SK-N-SH (cell line): ENCODE data around the gene DGCR6L. TPM values are rescaled to one million over a fixed set of nuclear protein-coding genes. Genes with fewer than 3 reads are reported as not detected.

Experiments
- CTCF ChIA-PET: fragments of 300-600, 350-600 bp; formaldehyde crosslinking; extraction: SDS; loops from one replicate; lab custom pipeline; 2021; lab: Yijun Ruan, JAX
- POLR2A ChIA-PET: fragments of 350-600 bp; sonication (Branson Sonifier 250); formaldehyde crosslinking; extraction: SDS; loops from one replicate; lab custom pipeline; 2020; ENCODE audit warnings: antibody characterized with exemption, inconsistent platforms; lab: Yijun Ruan, JAX
- DNase-seq: peaks from one replicate; pipeline ENCODE4 v3.0.0; 2012
- H2AFZ ChIP-seq: fragments of 200-600 bp; sonication (generic); 2 replicates; pipeline ENCODE4 v1.8.1; 2016; ENCODE audit warnings: antibody characterized with exemption, mild to moderate bottlenecking, low read depth
- H3F3A ChIP-seq: fragments of 200-600 bp; sonication (generic); replicated peaks from 2 replicates; pipeline ENCODE3; 2016; ENCODE audit warnings: antibody characterized with exemption, mild to moderate bottlenecking; ENCODE audit not compliant: insufficient read depth
- H3K27ac ChIP-seq, 2 experiments: fragments of 200-500 bp in 1 of 2; fragments of 200-600 bp in 1 of 2; sonication (Bioruptor generic) in 1 of 2; sonication (generic), shearing (Covaris generic) in 1 of 2; 2 replicates each; pipeline versions ENCODE4 v1.5.1 to v1.6.1; 2014 to 2016; ENCODE audit warnings: low read depth in 2 of 2, inconsistent platforms in 1 of 2, low read length in 1 of 2, mild to moderate bottlenecking in 1 of 2, mixed read lengths in 1 of 2
- H3K27me3 ChIP-seq: fragments of 200-600 bp; sonication (generic), shearing (Covaris generic); 2 replicates; pipeline ENCODE4 v1.6.1; 2016; ENCODE audit warnings: mixed run types; ENCODE audit not compliant: insufficient read depth
- H3K36me3 ChIP-seq, 2 experiments: fragments of 200-500 bp in 1 of 2; fragments of 200-600 bp in 1 of 2; sonication (Bioruptor generic) in 1 of 2; sonication (generic) in 1 of 2; replicated peaks in 1 of 2; 2 replicates each; pipeline versions ENCODE3 to v1.5.1; 2014 to 2016; ENCODE audit warnings: low read length in 1 of 2, mild to moderate bottlenecking in 1 of 2; ENCODE audit not compliant: insufficient read depth in 2 of 2, control insufficient read depth in 1 of 2
- H3K4me1 ChIP-seq, 2 experiments: fragments of 200-500 bp in 1 of 2; fragments of 200-600 bp in 1 of 2; sonication (Bioruptor generic) in 1 of 2; sonication (generic), shearing (Covaris generic) in 1 of 2; 2 replicates each; pipeline versions ENCODE4 v1.5.1 to v1.6.1; 2014 to 2016; ENCODE audit warnings: low read depth in 1 of 2, low read length in 1 of 2, mixed run types in 1 of 2; ENCODE audit not compliant: insufficient read depth in 2 of 2, control insufficient read depth in 1 of 2
- H3K4me2 ChIP-seq: fragments of 200-600 bp; sonication (generic), shearing (Covaris generic); 2 replicates; pipeline ENCODE4 v1.6.1; 2017; ENCODE audit warnings: mixed run types
- H3K4me3 ChIP-seq, 2 experiments: fragments of 200-500 bp in 1 of 2; fragments of 200-600 bp in 1 of 2; sonication (Bioruptor generic) in 1 of 2; sonication (generic), shearing (Covaris generic) in 1 of 2; 2 replicates each; pipeline versions ENCODE4 v1.5.1 to v1.8.1; 2014 to 2016; ENCODE audit warnings: low read depth in 2 of 2, inconsistent platforms in 1 of 2, low read length in 1 of 2, mild to moderate bottlenecking in 1 of 2, mixed read lengths in 1 of 2, moderate library complexity in 1 of 2
- H3K79me2 ChIP-seq: fragments of 200-600 bp; sonication (generic); 2 replicates; pipeline ENCODE4 v1.8.1; 2017; ENCODE audit warnings: mild to moderate bottlenecking; ENCODE audit not compliant: insufficient read depth
- H3K9ac ChIP-seq: fragments of 200-600 bp; sonication (generic); 2 replicates; pipeline ENCODE4 v1.6.1; 2017; ENCODE audit warnings: mixed run types
- H3K9me2 ChIP-seq: fragments of 200-600 bp; sonication (generic); 2 replicates; pipeline ENCODE4 v1.6.1; 2017; ENCODE audit warnings: mixed run types
- H3K9me3 ChIP-seq: fragments of 200-600 bp; sonication (generic); 2 replicates; pipeline ENCODE4 v1.6.1; 2017; ENCODE audit warnings: mixed run types, mild to moderate bottlenecking, moderate library complexity
- H4K20me1 ChIP-seq: fragments of 200-600 bp; sonication (generic); 2 replicates; pipeline ENCODE4 v1.6.1; 2017; ENCODE audit warnings: mild to moderate bottlenecking, mixed run types; ENCODE audit not compliant: insufficient read depth
- FOSL2 ChIP-seq: IDR thresholded peaks from 2 replicates; pipeline ENCODE4 v1.4.0; 2012; ENCODE audit warnings: low read depth, mild to moderate bottlenecking, moderate library complexity, borderline replicate concordance
- FOXM1 ChIP-seq: IDR thresholded peaks from 2 replicates; pipeline ENCODE4 v1.4.0; 2012; ENCODE audit warnings: low read depth, mild to moderate bottlenecking
- GABPA ChIP-seq: IDR thresholded peaks from 2 replicates; pipeline ENCODE4 v1.4.0; 2012; ENCODE audit warnings: low read depth, mild to moderate bottlenecking
- GATA2 ChIP-seq: sonication (generic); formaldehyde crosslinking; IDR thresholded peaks from 2 replicates; pipeline ENCODE4 v1.5.0; 2020; ENCODE audit warnings: mild to moderate bottlenecking, missing genetic modification reagents
- MXI1 ChIP-seq: IDR thresholded peaks from 2 replicates; pipeline ENCODE4 v1.6.1; 2012; ENCODE audit warnings: mild to moderate bottlenecking, low read depth, low read length, improper control_type of control experiment
- POLR2AphosphoS5 ChIP-seq: IDR thresholded peaks from 2 replicates; pipeline ENCODE4 v1.6.1; 2012; ENCODE audit warnings: low read depth, low read length
- RCOR1 ChIP-seq: fragments of 150-350 bp; IDR thresholded peaks from 2 replicates; pipeline ENCODE4 v1.6.1; 2017; ENCODE audit warnings: antibody characterized with exemption, low read length
- RFX5 ChIP-seq: IDR thresholded peaks from 2 replicates; pipeline ENCODE4 v1.6.1; 2012; ENCODE audit warnings: mild to moderate bottlenecking, improper control_type of control experiment, low read length
- SIN3A ChIP-seq: IDR thresholded peaks from 2 replicates; pipeline ENCODE4 v1.6.1; 2012; ENCODE audit warnings: low read depth, mild to moderate bottlenecking, low read length, moderate library complexity, borderline replicate concordance
- TCF12 ChIP-seq: IDR thresholded peaks from 2 replicates; pipeline ENCODE4 v1.4.0; 2012
- TEAD4 ChIP-seq: IDR thresholded peaks from 2 replicates; pipeline ENCODE4 v1.4.0; 2012; ENCODE audit warnings: mild to moderate bottlenecking, borderline replicate concordance; ENCODE audit not compliant: insufficient read depth
- WGBS: methylation state at CpG from one replicate; pipeline ENCODE4 v1.1.6; 2017; ENCODE audit warnings: low lambda C conversion rate; 5-methylcytosine and 5-hydroxymethylcytosine counted together
- polyA plus RNA-seq, 3 experiments: library from polyadenylated mRNA; depleted of rRNA; stranded (reverse); fragments of >200 nt; gene quantifications; 2 replicates each; pipeline ENCODE4 v1.2.3, GENCODE V29; 2012
- TF ChIP-seq, protein P1 (sequence below): IDR thresholded peaks from 2 replicates; pipeline ENCODE4; 2012
- TF ChIP-seq, protein P2 (sequence below): IDR thresholded peaks from 2 replicates; pipeline ENCODE4 v1.4.0; 2012; ENCODE audit warnings: low read depth, borderline replicate concordance
- TF ChIP-seq, protein P3 (sequence below): IDR thresholded peaks from 2 replicates; pipeline ENCODE4 v1.4.0; 2012; ENCODE audit warnings: low read depth
- TF ChIP-seq, protein P4 (sequence below): fragments of 150-350 bp; IDR thresholded peaks from 2 replicates; pipeline ENCODE4 v1.6.1; 2017; ENCODE audit warnings: antibody characterized with exemption, low read length, low read depth, borderline replicate concordance
- TF ChIP-seq, protein P5 (sequence below): fragments of 200-600 bp; sonication (generic); IDR thresholded peaks from 2 replicates; pipeline ENCODE4 v1.6.1; 2017; ENCODE audit warnings: antibody characterized with exemption, mild to moderate bottlenecking, moderate library complexity

Gene DGCR6L
- polyA plus RNA-seq, 1 of the 3 experiments (the other 2 are of a cell fraction) = 59.8 TPM

DNA sequence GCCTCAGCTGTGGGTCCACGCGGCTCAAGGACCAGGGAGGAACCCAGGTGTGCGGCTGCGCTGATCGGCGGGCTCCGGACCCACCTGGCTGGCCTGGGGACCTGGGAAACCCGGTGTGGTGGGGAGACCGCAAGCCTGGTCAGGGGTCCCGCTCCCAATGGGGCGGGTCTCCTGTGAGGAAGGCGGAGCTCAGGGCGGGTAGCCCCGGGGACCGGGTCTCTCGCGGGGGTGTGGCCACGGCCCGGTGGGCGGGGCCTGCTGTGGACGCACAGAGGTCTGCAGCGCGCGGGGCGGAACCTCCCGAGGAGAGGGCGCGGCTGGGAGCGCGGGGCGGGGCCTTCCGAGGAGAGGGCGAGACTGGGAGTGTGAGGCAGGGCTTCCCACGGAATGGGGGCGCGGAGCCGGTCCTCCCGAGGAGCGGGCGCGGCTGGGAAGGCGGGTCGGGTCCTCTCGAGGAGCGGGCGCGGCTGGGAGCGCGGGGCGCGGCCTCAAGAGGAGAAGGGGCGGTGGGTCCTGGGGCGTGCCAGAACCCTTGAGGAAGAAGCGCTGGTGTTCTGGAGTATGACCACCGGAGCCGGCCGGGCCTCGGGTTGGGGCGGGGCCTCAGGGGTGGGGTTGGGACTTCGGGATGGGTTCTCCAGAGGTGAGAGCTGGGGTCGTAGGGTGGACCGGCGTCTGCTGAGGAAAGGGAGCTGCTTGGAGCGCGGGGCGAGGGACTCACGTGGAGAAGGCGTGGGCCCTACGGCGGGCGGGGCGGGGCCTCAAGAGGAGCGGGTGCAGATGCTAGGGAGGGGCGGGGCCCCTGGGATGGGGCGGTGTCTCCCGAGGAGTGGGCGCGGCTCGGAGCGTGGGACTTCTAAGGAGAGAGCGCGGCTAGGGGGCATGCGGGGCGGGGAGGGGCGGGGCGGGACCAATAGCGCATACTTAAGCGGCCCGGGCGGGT is 20.8 kb downstream of the DGCR6L start:
- H4K20me1 ChIP-seq = no peaks in the 10 kb centered on the region
- peak overlapping the region; percentile 63; the same call in 1 of the 2 replicates for H2AFZ ChIP-seq

DNA sequence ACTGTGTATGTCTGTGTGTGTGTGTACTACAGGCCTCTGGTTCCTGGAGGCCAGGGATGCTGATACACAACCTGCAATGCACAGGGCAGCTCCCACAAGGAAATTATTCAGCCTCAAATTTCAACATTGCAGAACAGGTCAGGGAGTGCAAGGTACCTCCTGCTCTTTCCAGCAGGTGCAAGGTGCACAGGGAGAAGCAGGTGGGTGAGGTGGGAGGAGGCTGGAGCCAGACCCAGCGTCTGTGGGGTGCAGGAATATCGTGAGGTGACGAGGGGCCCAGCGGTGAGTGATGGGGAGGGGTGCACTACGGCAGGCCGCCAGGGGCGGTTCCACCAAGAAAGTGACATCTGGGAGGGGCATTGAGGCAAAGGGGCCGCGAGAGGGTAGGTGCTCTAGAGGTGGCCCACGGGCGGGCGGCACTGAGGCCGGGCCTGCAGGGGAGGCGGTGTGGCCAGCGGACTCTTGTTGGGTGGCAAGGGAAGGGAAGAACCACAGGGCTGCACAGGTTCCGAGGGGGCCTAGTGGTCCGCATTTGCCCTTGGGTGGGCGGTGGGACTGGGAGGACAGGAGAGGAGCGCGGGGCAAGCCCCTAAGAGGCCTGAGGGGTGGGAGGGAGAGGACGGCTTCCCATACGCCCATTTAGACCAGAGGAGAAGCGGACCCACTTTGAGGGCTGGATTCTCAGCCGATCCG is 21.6 kb downstream of the DGCR6L start:
- no peak overlapping the region for H3K4me3 ChIP-seq
- POLR2A ChIA-PET = no interaction called here
- TF ChIP-seq SIN3A (no peak), FOSL2 (no peak), RFX5 (no peak), TCF12 (no peak), MXI1 (no peak), FOXM1 (no peak), POLR2AphosphoS5 (no peak), GABPA (no peak), TEAD4 (no peak)
- TF ChIP-seq, protein P1, sequence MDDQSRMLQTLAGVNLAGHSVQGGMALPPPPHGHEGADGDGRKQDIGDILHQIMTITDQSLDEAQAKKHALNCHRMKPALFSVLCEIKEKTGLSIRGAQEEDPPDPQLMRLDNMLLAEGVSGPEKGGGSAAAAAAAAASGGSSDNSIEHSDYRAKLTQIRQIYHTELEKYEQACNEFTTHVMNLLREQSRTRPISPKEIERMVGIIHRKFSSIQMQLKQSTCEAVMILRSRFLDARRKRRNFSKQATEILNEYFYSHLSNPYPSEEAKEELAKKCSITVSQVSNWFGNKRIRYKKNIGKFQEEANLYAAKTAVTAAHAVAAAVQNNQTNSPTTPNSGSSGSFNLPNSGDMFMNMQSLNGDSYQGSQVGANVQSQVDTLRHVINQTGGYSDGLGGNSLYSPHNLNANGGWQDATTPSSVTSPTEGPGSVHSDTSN = no peak
- TF ChIP-seq, protein P2, sequence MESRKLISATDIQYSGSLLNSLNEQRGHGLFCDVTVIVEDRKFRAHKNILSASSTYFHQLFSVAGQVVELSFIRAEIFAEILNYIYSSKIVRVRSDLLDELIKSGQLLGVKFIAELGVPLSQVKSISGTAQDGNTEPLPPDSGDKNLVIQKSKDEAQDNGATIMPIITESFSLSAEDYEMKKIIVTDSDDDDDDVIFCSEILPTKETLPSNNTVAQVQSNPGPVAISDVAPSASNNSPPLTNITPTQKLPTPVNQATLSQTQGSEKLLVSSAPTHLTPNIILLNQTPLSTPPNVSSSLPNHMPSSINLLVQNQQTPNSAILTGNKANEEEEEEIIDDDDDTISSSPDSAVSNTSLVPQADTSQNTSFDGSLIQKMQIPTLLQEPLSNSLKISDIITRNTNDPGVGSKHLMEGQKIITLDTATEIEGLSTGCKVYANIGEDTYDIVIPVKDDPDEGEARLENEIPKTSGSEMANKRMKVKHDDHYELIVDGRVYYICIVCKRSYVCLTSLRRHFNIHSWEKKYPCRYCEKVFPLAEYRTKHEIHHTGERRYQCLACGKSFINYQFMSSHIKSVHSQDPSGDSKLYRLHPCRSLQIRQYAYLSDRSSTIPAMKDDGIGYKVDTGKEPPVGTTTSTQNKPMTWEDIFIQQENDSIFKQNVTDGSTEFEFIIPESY = no peak
- TF ChIP-seq, protein P3, sequence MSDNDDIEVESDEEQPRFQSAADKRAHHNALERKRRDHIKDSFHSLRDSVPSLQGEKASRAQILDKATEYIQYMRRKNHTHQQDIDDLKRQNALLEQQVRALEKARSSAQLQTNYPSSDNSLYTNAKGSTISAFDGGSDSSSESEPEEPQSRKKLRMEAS = no peak
- TF ChIP-seq, protein P4, sequence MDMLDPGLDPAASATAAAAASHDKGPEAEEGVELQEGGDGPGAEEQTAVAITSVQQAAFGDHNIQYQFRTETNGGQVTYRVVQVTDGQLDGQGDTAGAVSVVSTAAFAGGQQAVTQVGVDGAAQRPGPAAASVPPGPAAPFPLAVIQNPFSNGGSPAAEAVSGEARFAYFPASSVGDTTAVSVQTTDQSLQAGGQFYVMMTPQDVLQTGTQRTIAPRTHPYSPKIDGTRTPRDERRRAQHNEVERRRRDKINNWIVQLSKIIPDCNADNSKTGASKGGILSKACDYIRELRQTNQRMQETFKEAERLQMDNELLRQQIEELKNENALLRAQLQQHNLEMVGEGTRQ = no peak

More for the DNA sequence above, 20.8 kb downstream of the DGCR6L start:
- Histone ChIP-seq H3K9me2 (no peaks in the 10 kb centered on the region), H3K27ac (no peak overlapping the region), H3K4me1 (peaks cover 0 to 7% of the 10 kb centered on the region in 2 experiments; a peak in 1 of 4 replicates), H3K4me2 (peak overlapping the region; percentile 96), H3F3A (no peaks in the 10 kb centered on the region), H3K9ac (peak overlapping the region; percentile 55; the same call in 1 of the 2 replicates), H3K36me3 (no peaks in the 10 kb centered on the region), H3K9me3 (no peaks in the 10 kb centered on the region), H3K27me3 (peaks cover 12% of the 10 kb centered on the region), H3K79me2 (no peaks in the 10 kb centered on the region), H3K4me3 (peak overlapping the region; percentile 53 to 62)
- ChIA-PET CTCF (interaction anchor here (1.0 to 1.6 kb wide), 4 partner anchors 13 to 144 kb away, joined by 3 to 5 read pairs (median 3); partner anchors contain the start of gene DGCR6L), POLR2A (interaction anchor here (0.6 kb wide), 1 partner anchor 96 kb away, joined by 5 read pairs; no protein-coding TSS in a partner anchor)
- peak; percentile 95 for DNase-seq
- TF ChIP-seq, protein P3 = 0 out of 2 replicates have a peak, but pooled peaks have one; percentile 48
- TF ChIP-seq RCOR1 (no peak), GATA2 (CRISPR knock-in tag) (no peak), POLR2AphosphoS5 (no peak)
- TF ChIP-seq, protein P5, sequence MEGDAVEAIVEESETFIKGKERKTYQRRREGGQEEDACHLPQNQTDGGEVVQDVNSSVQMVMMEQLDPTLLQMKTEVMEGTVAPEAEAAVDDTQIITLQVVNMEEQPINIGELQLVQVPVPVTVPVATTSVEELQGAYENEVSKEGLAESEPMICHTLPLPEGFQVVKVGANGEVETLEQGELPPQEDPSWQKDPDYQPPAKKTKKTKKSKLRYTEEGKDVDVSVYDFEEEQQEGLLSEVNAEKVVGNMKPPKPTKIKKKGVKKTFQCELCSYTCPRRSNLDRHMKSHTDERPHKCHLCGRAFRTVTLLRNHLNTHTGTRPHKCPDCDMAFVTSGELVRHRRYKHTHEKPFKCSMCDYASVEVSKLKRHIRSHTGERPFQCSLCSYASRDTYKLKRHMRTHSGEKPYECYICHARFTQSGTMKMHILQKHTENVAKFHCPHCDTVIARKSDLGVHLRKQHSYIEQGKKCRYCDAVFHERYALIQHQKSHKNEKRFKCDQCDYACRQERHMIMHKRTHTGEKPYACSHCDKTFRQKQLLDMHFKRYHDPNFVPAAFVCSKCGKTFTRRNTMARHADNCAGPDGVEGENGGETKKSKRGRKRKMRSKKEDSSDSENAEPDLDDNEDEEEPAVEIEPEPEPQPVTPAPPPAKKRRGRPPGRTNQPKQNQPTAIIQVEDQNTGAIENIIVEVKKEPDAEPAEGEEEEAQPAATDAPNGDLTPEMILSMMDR = no peak
- WGBS = 2% methylated on average over 41 of the region's 90 CpGs

More for the DNA sequence above, 21.6 kb downstream of the DGCR6L start:
- Histone ChIP-seq H3K79me2 (no peaks in the 10 kb centered on the region), H3K27ac (no peak overlapping the region), H3K27me3 (peaks cover 12% of the 10 kb centered on the region), H3F3A (no peaks in the 10 kb centered on the region), H3K9me3 (no peaks in the 10 kb centered on the region), H3K9ac (no peak overlapping the region), H4K20me1 (no peaks in the 10 kb centered on the region), H3K9me2 (no peaks in the 10 kb centered on the region), H3K4me2 (no peak overlapping the region), H3K4me1 (peaks cover 0 to 3% of the 10 kb centered on the region in 2 experiments; a peak in 1 of 4 replicates), H2AFZ (no peak overlapping the region), H3K36me3 (no peaks in the 10 kb centered on the region)
- CTCF ChIA-PET = interaction anchor here (1.0 to 1.5 kb wide), 3 partner anchors 21 to 143 kb away, joined by 3 to 5 read pairs (median 3); partner anchors contain the start of gene DGCR6L
- DNase-seq = no peak
- 96% methylated on average over 20 of the region's 25 CpGs for WGBS
